PC-3 (cell line): ENCODE measurements around the gene ANKH. TPM values are rescaled to one million over a fixed set of nuclear protein-coding genes. Genes with fewer than 3 reads are reported as not detected.

Experiments
- ATAC-seq: fragments of 200-7000 bp; cut with Tn5 transposase; 2 replicates; pipeline ENCODE4 v1.9.1; 2020; ENCODE audit warnings: mild to moderate bottlenecking, moderate library complexity
- BruUV-seq: library from RNA; stranded (reverse); fragments of 400-500 nt; replicated peaks from 2 replicates; lab custom pipeline; 2021; lab: Mats Ljungman, UMichigan
- CTCF ChIA-PET: fragments of 300-600 bp; sonication (Branson Sonifier 250); formaldehyde crosslinking; loops from one replicate; lab custom pipeline; 2022; ENCODE audit warnings: antibody characterized with exemption; lab: Charles Lee
- POLR2A ChIA-PET: fragments of 300-600 bp; sonication (Branson Sonifier 250); formaldehyde crosslinking; loops from one replicate; lab custom pipeline; 2022; ENCODE audit warnings: antibody characterized with exemption; ENCODE audit not compliant: unreplicated experiment; lab: Charles Lee
- DNase-seq: peaks from one replicate; pipeline ENCODE4 v3.0.0-alpha.2; 2015
- H2AFZ ChIP-seq: fragments of 300-600 bp; sonication (generic); 2 replicates; pipeline ENCODE4 v1.6.0; 2016; ENCODE audit warnings: antibody characterized with exemption, low read length
- H3F3A ChIP-seq: fragments of 300-600 bp; sonication (generic); one replicate; pipeline ENCODE4 v1.6.0; 2017; ENCODE audit warnings: antibody characterized with exemption, low read length, control low read depth, mild to moderate bottlenecking; ENCODE audit not compliant: unreplicated experiment
- H3K27ac ChIP-seq: fragments of 300-600 bp; sonication (generic); 2 replicates; pipeline ENCODE4 v1.5.1; 2016; ENCODE audit warnings: mild to moderate bottlenecking, low read length
- H3K27me3 ChIP-seq: fragments of 300-600 bp; sonication (generic); 2 replicates; pipeline ENCODE4 v1.6.1; 2016; ENCODE audit warnings: low read length, mixed read lengths
- H3K36me3 ChIP-seq: fragments of 300-600 bp; sonication (generic); 2 replicates; pipeline ENCODE4 v1.6.1; 2016; ENCODE audit warnings: low read depth, mixed run types, low read length, mixed read lengths
- H3K4me1 ChIP-seq: fragments of 300-600 bp; sonication (generic); 2 replicates; pipeline ENCODE4 v1.5.1; 2016; ENCODE audit warnings: low read length; ENCODE audit not compliant: insufficient read depth
- H3K4me2 ChIP-seq: fragments of 300-600 bp; sonication (generic); 2 replicates; pipeline ENCODE4 v1.6.0; 2016; ENCODE audit warnings: low read length
- H3K4me3 ChIP-seq: fragments of 300-600 bp; sonication (generic); 2 replicates; pipeline ENCODE4 v1.5.1; 2016; ENCODE audit warnings: mild to moderate bottlenecking, low read length, mixed read lengths
- H3K79me2 ChIP-seq: fragments of 300-600 bp; sonication (generic); 2 replicates; pipeline ENCODE4 v1.6.1; 2017; ENCODE audit warnings: low read length, mixed read lengths
- H3K9ac ChIP-seq: fragments of 300-600 bp; sonication (generic); 2 replicates; pipeline ENCODE4 v1.6.0; 2016; ENCODE audit warnings: mild to moderate bottlenecking, low read length
- H3K9me2 ChIP-seq: fragments of 300-600 bp; sonication (generic); replicated peaks from 2 replicates; pipeline ENCODE4 v1.6.1; 2016; ENCODE audit warnings: mixed run types, low read length, mixed read lengths
- H3K9me3 ChIP-seq: fragments of 300-600 bp; sonication (generic); 2 replicates; pipeline ENCODE4 v1.6.1; 2016; ENCODE audit warnings: low read length, mixed read lengths
- H4K20me1 ChIP-seq: fragments of 300-600 bp; sonication (generic); 2 replicates; pipeline ENCODE4 v1.6.1; 2016; ENCODE audit warnings: low read length, mixed read lengths
- EZH2 ChIP-seq: fragments of 300-600 bp; sonication (generic); IDR thresholded peaks from one replicate; pipeline ENCODE4 v1.6.1; 2017; ENCODE audit warnings: antibody characterized with exemption, mild to moderate bottlenecking, low read length; ENCODE audit not compliant: unreplicated experiment
- EZH2phosphoT487 ChIP-seq: fragments of 300-600 bp; sonication (generic); IDR thresholded peaks from 2 replicates; pipeline ENCODE4 v1.6.1; 2018; ENCODE audit warnings: mild to moderate bottlenecking, antibody characterized with exemption, low read length, borderline replicate concordance
- intact Hi-C: fragments of 100-400 bp; cut with micrococcal nuclease; formaldehyde crosslinking; loops from 2 replicates; pipeline ENCODE4 v1.9.0; 2023
- total RNA-seq: library from RNA; depleted of rRNA; stranded (reverse); fragments of >200 nt; gene quantifications from 2 replicates; pipeline ENCODE4 v1.2.3, GENCODE V29; 2014
- TF ChIP-seq, protein P1 (sequence below): fragments of 300-600 bp; sonication (generic); conservative IDR thresholded peaks from 2 replicates; pipeline ENCODE4 v1.5.1; 2017; ENCODE audit warnings: antibody characterized with exemption, low read depth, mild to moderate bottlenecking, low read length

The ANKH gene
- total RNA-seq, 1 experiment from 2014 or later = 11.6 TPM

DNA sequence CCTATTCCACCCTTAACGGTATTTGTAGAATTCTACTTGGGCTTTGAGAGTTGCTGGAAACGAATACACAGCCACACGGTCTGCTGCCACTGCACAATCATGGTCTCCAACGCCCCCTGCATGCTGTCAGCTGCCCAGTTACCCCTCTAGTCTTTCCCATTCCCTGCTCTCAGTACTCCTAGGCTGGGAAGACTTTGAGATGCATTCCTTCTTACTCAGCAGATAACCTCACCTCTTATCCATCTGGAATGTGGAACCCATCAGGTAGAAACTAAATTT is 92.8 kb downstream of the ANKH start:
- Histone ChIP-seq H3K27ac (no peak overlapping the region), H3F3A (no peaks in the 10 kb centered on the region), H3K27me3 (no peaks in the 10 kb centered on the region), H3K79me2 (no peaks in the 10 kb centered on the region), H3K9me2 (no peaks in the 10 kb centered on the region), H4K20me1 (no peaks in the 10 kb centered on the region), H3K4me2 (no peak overlapping the region), H2AFZ (no peak overlapping the region), H3K9ac (no peak overlapping the region), H3K9me3 (0 out of 2 replicates have a peak, but pooled peaks cover 1% of the 10 kb centered on the region), H3K4me3 (no peak overlapping the region), H3K36me3 (no peaks in the 10 kb centered on the region; the same call in 1 of the 2 replicates), H3K4me1 (peaks cover 17% of the 10 kb centered on the region)
- TF ChIP-seq, protein P1, sequence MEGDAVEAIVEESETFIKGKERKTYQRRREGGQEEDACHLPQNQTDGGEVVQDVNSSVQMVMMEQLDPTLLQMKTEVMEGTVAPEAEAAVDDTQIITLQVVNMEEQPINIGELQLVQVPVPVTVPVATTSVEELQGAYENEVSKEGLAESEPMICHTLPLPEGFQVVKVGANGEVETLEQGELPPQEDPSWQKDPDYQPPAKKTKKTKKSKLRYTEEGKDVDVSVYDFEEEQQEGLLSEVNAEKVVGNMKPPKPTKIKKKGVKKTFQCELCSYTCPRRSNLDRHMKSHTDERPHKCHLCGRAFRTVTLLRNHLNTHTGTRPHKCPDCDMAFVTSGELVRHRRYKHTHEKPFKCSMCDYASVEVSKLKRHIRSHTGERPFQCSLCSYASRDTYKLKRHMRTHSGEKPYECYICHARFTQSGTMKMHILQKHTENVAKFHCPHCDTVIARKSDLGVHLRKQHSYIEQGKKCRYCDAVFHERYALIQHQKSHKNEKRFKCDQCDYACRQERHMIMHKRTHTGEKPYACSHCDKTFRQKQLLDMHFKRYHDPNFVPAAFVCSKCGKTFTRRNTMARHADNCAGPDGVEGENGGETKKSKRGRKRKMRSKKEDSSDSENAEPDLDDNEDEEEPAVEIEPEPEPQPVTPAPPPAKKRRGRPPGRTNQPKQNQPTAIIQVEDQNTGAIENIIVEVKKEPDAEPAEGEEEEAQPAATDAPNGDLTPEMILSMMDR = no peak
- no peak for TF ChIP-seq EZH2
- TF ChIP-seq EZH2phosphoT487 = no peak
- no TSS peak for BruUV-seq
- no peak for ATAC-seq
- CTCF ChIA-PET = no interaction called here
- POLR2A ChIA-PET = no interaction called here
- intact Hi-C loops = loop anchor here (10.0 kb wide), 1 partner anchor 56 kb away; no protein-coding TSS in a partner anchor
- DNase-seq = no peak

DNA sequence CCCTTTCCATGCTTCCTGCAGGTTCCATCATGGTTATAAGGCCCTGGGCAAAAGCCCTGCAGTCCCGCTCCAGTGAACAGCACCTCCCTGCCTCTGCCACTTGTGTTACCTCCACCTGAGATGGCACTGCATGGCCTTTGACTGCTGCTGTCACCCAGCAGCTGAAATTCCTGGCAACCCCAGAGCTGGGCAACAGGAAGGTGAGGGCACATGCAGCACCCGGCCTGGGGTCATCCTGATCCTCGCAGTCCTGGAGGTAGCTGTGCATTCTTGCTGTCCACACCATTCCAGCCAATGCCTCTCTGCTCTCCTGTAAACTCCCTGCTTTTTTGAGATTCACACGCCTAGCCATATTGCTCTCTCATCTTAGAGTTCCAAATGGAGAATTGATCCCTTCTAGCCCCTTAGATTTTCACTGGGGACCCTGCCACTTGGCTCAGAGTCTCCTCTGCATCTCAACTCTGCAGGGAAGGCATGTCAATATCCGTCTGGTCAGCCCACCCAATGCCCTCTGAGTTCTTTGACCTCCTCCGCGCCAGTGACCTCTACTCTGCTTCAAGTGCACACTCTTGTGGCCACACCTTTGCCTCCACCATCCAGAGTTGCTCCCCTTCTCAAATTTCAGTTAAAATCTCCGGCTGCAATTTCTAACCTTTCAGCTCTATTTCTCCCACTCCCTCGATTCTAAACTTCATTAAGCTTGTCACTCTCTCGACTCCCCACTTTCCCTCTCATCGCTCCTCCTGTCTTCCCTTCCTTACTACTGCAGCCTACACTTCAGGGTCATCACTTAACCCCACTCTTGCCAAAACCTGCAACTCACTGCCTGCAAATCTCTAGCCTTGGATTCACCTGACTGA is 93.4 kb downstream of the ANKH start:
- no peak overlapping the region for H3K27ac ChIP-seq
- no peaks in the 10 kb centered on the region for H4K20me1 ChIP-seq
- no peak overlapping the region for H3K4me2 ChIP-seq
- no peak overlapping the region for H2AFZ ChIP-seq
- no peak for ATAC-seq
- no peak overlapping the region for H3K4me3 ChIP-seq
- ChIA-PET CTCF (no interaction called here), POLR2A (no interaction called here)
- DNase-seq = no peak
- H3K36me3 ChIP-seq = no peaks in the 10 kb centered on the region
- H3K4me1 ChIP-seq = peaks cover 17% of the 10 kb centered on the region
- no peaks in the 10 kb centered on the region for H3K27me3 ChIP-seq
- no TSS peak for BruUV-seq
- no peak overlapping the region for H3K9ac ChIP-seq
- TF ChIP-seq EZH2phosphoT487 (no peak), EZH2 (no peak)
- TF ChIP-seq, protein P1 = no peak
- no peaks in the 10 kb centered on the region for H3K9me2 ChIP-seq
- no peaks in the 10 kb centered on the region for H3F3A ChIP-seq
- H3K9me3 ChIP-seq = no peaks in the 10 kb centered on the region
- intact Hi-C loops = loop anchor here (10.0 kb wide), 1 partner anchor 57 kb away; no protein-coding TSS in a partner anchor
- H3K79me2 ChIP-seq = no peaks in the 10 kb centered on the region

DNA sequence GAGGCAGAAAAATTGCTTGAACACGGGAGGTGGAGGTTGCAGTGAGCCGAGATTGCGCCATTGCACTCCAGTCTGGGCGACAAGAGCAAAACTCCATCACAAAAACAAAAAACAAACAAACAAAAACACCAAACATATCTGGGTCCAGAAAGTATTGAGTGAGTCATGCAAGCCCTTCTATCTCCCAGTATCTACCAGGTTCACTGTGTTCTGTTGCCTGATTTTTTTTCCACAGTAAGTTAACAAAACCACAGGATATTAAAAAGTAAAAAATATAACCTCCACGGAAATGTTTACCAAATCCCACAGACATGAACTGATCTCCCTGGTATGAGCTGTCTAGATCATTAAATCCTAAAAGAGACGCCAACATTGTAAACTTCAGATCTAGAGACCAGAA is 94.4 kb downstream of the ANKH start:
- Histone ChIP-seq H3K4me1 (peaks cover 17% of the 10 kb centered on the region), H3K9me3 (no peaks in the 10 kb centered on the region), H3K27me3 (no peaks in the 10 kb centered on the region), H3K36me3 (no peaks in the 10 kb centered on the region), H3K27ac (no peak overlapping the region), H3K79me2 (no peaks in the 10 kb centered on the region), H3K4me3 (no peak overlapping the region), H3K4me2 (no peak overlapping the region), H2AFZ (no peak overlapping the region), H4K20me1 (no peaks in the 10 kb centered on the region), H3K9me2 (no peaks in the 10 kb centered on the region), H3F3A (no peaks in the 10 kb centered on the region), H3K9ac (no peak overlapping the region)
- ChIA-PET CTCF (no interaction called here), POLR2A (no interaction called here)
- TF ChIP-seq EZH2 = no peak
- no peak for TF ChIP-seq EZH2phosphoT487
- TF ChIP-seq, protein P1 = no peak
- no peak for DNase-seq
- intact Hi-C loops = loop anchor here (10.0 kb wide), 1 partner anchor 58 kb away; no protein-coding TSS in a partner anchor
- ATAC-seq = no peak
- BruUV-seq = no TSS peak
